ENCODE results near the gene KRTAP9-7. TPM values are rescaled to one million over a fixed set of nuclear protein-coding genes. Genes with fewer than 3 reads are reported as not detected.
"Not testable (repeated sequence)": the region's sequence is repeated elsewhere in the genome, so short reads cannot be mapped to it uniquely, and the experiment has no call there.

The KRTAP9-7 gene
- not detected in 2 replicates for total RNA-seq

- intact Hi-C loops (cut with micrococcal nuclease) = not testable (repeated sequence)
Observed at GRCh38 chr17:41275648-41276190, at the start of gene KRTAP9-7. TSS of gene KRTAP9-7 (plus strand) at chr17:41275698. CDS start at chr17:41275698, 0 bp downstream.

- intact Hi-C loops (cut with micrococcal nuclease) = no loop called here
Observed at GRCh38 chr17:41226051-41226450, 49.4 kb upstream of the KRTAP9-7 start.

GRCh38 chr17:41226598-41227095, 48.9 kb upstream of the KRTAP9-7 start, which contains the start of gene KRTAP9-2:
TSS of gene KRTAP9-2 (plus strand) at chr17:41226648. CDS start at chr17:41226655, 7 bp downstream.
- intact Hi-C loops (cut with micrococcal nuclease) = not testable (repeated sequence)

GRCh38 chr17:41230094-41230493, 45.4 kb upstream of the KRTAP9-7 start:
- intact Hi-C loops (cut with micrococcal nuclease) = no loop called here

GRCh38 chr17:41231731-41232130, 43.8 kb upstream of the KRTAP9-7 start:
- intact Hi-C loops (cut with micrococcal nuclease) = no loop called here

- intact Hi-C loops (cut with micrococcal nuclease) = not testable (repeated sequence)
Observed at GRCh38 chr17:41232399-41233105, 42.9 kb upstream of the KRTAP9-7 start, which contains the start of gene KRTAP9-3. TSS of gene KRTAP9-3 (plus strand) at chr17:41232449. CDS start at chr17:41232502, 53 bp downstream.

- intact Hi-C loops (cut with micrococcal nuclease) = loop anchor here (1.0 kb wide), 1 partner anchor 13 kb away; no protein-coding TSS in a partner anchor
Observed at GRCh38 chr17:41237116-41237515, 38.4 kb upstream of the KRTAP9-7 start.

- intact Hi-C loops (cut with micrococcal nuclease) = loop anchor here (1.0 kb wide), 1 partner anchor 12 kb away; no protein-coding TSS in a partner anchor
Observed at GRCh38 chr17:41237949-41238437, 37.5 kb upstream of the KRTAP9-7 start, which contains the start of gene KRTAP9-8. TSS of gene KRTAP9-8 (plus strand) at chr17:41237999. CDS start at chr17:41238052, 53 bp downstream.

GRCh38 chr17:41246995-41247787, 28.3 kb upstream of the KRTAP9-7 start:
- intact Hi-C loops (cut with micrococcal nuclease) = not testable (repeated sequence)

GRCh38 chr17:41249637-41250240, 25.8 kb upstream of the KRTAP9-7 start, which contains the start of gene KRTAP9-4:
TSS of gene KRTAP9-4 (plus strand) at chr17:41249687. CDS start at chr17:41249721, 34 bp downstream.
- intact Hi-C loops (cut with micrococcal nuclease) = loop anchor here (1.0 kb wide), 1 partner anchor 12 kb away; the partner anchor contains the start of gene KRTAP9-8

GRCh38 chr17:41251261-41251660, 24.2 kb upstream of the KRTAP9-7 start:
- intact Hi-C loops (cut with micrococcal nuclease) = no loop called here

GRCh38 chr17:41254861-41255260, 20.6 kb upstream of the KRTAP9-7 start:
- intact Hi-C loops (cut with micrococcal nuclease) = no loop called here

GRCh38 chr17:41255381-41256290, 19.9 kb upstream of the KRTAP9-7 start, which contains the start of gene KRTAP9-9:
TSS of gene KRTAP9-9 (plus strand) at chr17:41255384.
- intact Hi-C loops (cut with micrococcal nuclease) = not testable (repeated sequence)

- intact Hi-C loops (cut with micrococcal nuclease) = no loop called here
Observed at GRCh38 chr17:41256291-41256685, 19.2 kb upstream of the KRTAP9-7 start.

GRCh38 chr17:41258406-41258805, 17.1 kb upstream of the KRTAP9-7 start:
- intact Hi-C loops (cut with micrococcal nuclease) = no loop called here

GRCh38 chr17:41263212-41263611, 12.3 kb upstream of the KRTAP9-7 start:
- intact Hi-C loops (cut with micrococcal nuclease) = no loop called here

- intact Hi-C loops (cut with micrococcal nuclease) = no loop called here
Observed at GRCh38 chr17:41264599-41264998, 10.9 kb upstream of the KRTAP9-7 start.

- intact Hi-C loops (cut with micrococcal nuclease) = no loop called here
Observed at GRCh38 chr17:41265078-41265477, 10.4 kb upstream of the KRTAP9-7 start, which contains the start of gene KRTAP9-6. TSS of gene KRTAP9-6 (plus strand) at chr17:41265378. CDS start at chr17:41265378, 0 bp downstream.

GRCh38 chr17:41267711-41268110, 7.8 kb upstream of the KRTAP9-7 start:
- intact Hi-C loops (cut with micrococcal nuclease) = no loop called here
